HCT116 (cell line): ENCODE results near the gene AHCTF1. TPM values are rescaled to one million over a fixed set of nuclear protein-coding genes. Genes with fewer than 3 reads are reported as not detected.

ENCODE experiments used
- ATAC-seq: fragments of 200-7000 bp; cut with Tn5 transposase; 2 replicates; pipeline ENCODE4 v1.9.1; 2020; ENCODE audit warnings: mild to moderate bottlenecking, moderate library complexity
- BruUV-seq: library from RNA; stranded (reverse); fragments of 400-500 nt; replicated peaks from 2 replicates; lab custom pipeline; 2021; lab: Mats Ljungman, UMichigan
- CTCF ChIA-PET: fragments of 300-600 bp; sonication (Branson Sonifier 250); formaldehyde crosslinking; loops from one replicate; lab custom pipeline; 2021; ENCODE audit warnings: antibody characterized with exemption; lab: Charles Lee
- POLR2A ChIA-PET: fragments of 300-600, 350-600 bp; sonication (Branson Sonifier 250); formaldehyde crosslinking; loops from one replicate; lab custom pipeline; 2021; ENCODE audit warnings: antibody characterized with exemption; lab: Charles Lee
- RAD21 ChIA-PET, 2 experiments: fragments of 300-600 bp; sonication (Branson Sonifier 250); formaldehyde crosslinking; loops; one replicate each; lab custom pipeline; 2023; ENCODE audit warnings: low total read pairs in 2 of 2; ENCODE audit not compliant: uncharacterized antibody in 2 of 2, unreplicated experiment in 2 of 2, low non-redundant PET in 1 of 2; lab: Charles Lee
- DNase-seq: peaks from one replicate; pipeline ENCODE4 v3.0.0-alpha.2; 2010; ENCODE audit warnings: low read depth, low spot score
- H2AFZ ChIP-seq: fragments of 200-600 bp; shearing (Covaris generic), sonication (generic); 2 replicates; pipeline ENCODE4 v1.6.1; 2017; ENCODE audit warnings: low read depth, mixed run types, mixed read lengths, antibody characterized with exemption, low read length; ENCODE audit not compliant: poor library complexity, severe bottlenecking
- H3K27ac ChIP-seq: 2 replicates; pipeline ENCODE4 v1.5.1; 2012; ENCODE audit warnings: low read depth, low read length
- H3K27me3 ChIP-seq: fragments of 200-600 bp; sonication (generic); 2 replicates; pipeline ENCODE4 v1.6.1; 2016; ENCODE audit warnings: mixed run types, low read length, mixed read lengths; ENCODE audit not compliant: insufficient read depth
- H3K36me3 ChIP-seq, 2 experiments: fragments of 200-500 bp in 1 of 2; fragments of 200-600 bp in 1 of 2; sonication (Bioruptor generic) in 1 of 2; sonication (generic) in 1 of 2; 2 replicates each; pipeline versions ENCODE4 v1.5.1 to v1.6.1; 2014 to 2016; ENCODE audit warnings: low read length in 2 of 2, inconsistent platforms in 1 of 2, mixed read lengths in 1 of 2, mixed run types in 1 of 2; ENCODE audit not compliant: insufficient read depth in 2 of 2, control insufficient read depth in 1 of 2
- H3K4me1 ChIP-seq, 2 experiments: fragments of 200-600 bp in 1 of 2; sonication (generic) in 1 of 2; 2 replicates each; pipeline versions ENCODE4 v1.5.1 to v1.6.1; 2012 to 2017; ENCODE audit warnings: low read length in 2 of 2, inconsistent platforms in 1 of 2, mild to moderate bottlenecking in 1 of 2, mixed read lengths in 1 of 2, mixed run types in 1 of 2, moderate library complexity in 1 of 2; ENCODE audit not compliant: insufficient read depth in 2 of 2, control insufficient read depth in 1 of 2
- H3K4me2 ChIP-seq: fragments of 200-600 bp; sonication (generic); 2 replicates; pipeline ENCODE4 v1.6.1; 2017; ENCODE audit warnings: mixed run types, low read length, mixed read lengths
- H3K4me3 ChIP-seq, 2 experiments: fragments of 200-600 bp in 1 of 2; sonication (generic) in 1 of 2; replicated peaks in 1 of 2; 2 replicates each; pipeline ENCODE4 v1.5.1; 2011 to 2016; ENCODE audit warnings: low read length in 2 of 2, control low read depth in 1 of 2, low read depth in 1 of 2, mild to moderate bottlenecking in 1 of 2, mixed read lengths in 1 of 2, mixed run types in 1 of 2
- H3K79me2 ChIP-seq: fragments of 200-600 bp; sonication (generic); 2 replicates; pipeline ENCODE4 v1.6.1; 2017; ENCODE audit warnings: mild to moderate bottlenecking, mixed run types, low read length, moderate library complexity, mixed read lengths; ENCODE audit not compliant: insufficient read depth
- H3K9ac ChIP-seq: fragments of 200-600 bp; sonication (generic); 2 replicates; pipeline ENCODE4 v1.6.1; 2016; ENCODE audit warnings: low read length, mixed read lengths
- H3K9me2 ChIP-seq: fragments of 200-600 bp; sonication (generic), shearing (Covaris generic); 2 replicates; pipeline ENCODE4 v1.6.1; 2017; ENCODE audit warnings: mixed run types, mild to moderate bottlenecking, moderate library complexity; ENCODE audit not compliant: insufficient read depth
- H3K9me3 ChIP-seq, 2 experiments: fragments of 200-500 bp in 1 of 2; fragments of 200-600 bp in 1 of 2; sonication (Bioruptor generic) in 1 of 2; sonication (generic) in 1 of 2; 2 replicates each; pipeline ENCODE4 v1.6.1; 2014 to 2017; ENCODE audit warnings: low read length in 2 of 2, mixed read lengths in 2 of 2, inconsistent platforms in 1 of 2, low read depth in 1 of 2, mild to moderate bottlenecking in 1 of 2, mixed run types in 1 of 2, moderate library complexity in 1 of 2; ENCODE audit not compliant: control insufficient read depth in 1 of 2, insufficient read depth in 1 of 2
- H4K20me1 ChIP-seq: fragments of 200-600 bp; sonication (generic), shearing (Covaris generic); 2 replicates; pipeline ENCODE4 v1.6.1; 2017; ENCODE audit warnings: mixed run types, mild to moderate bottlenecking, moderate library complexity; ENCODE audit not compliant: insufficient read depth
- CEBPB ChIP-seq: IDR thresholded peaks from 2 replicates; pipeline ENCODE4 v1.6.1; 2012; ENCODE audit warnings: low read depth
- ELF1 ChIP-seq: IDR thresholded peaks from 2 replicates; pipeline ENCODE4 v1.6.1; 2012; ENCODE audit warnings: low read depth, borderline replicate concordance
- MAX ChIP-seq: IDR thresholded peaks from 2 replicates; pipeline ENCODE4 v1.6.1; 2012
- POLR2A ChIP-seq: IDR thresholded peaks from 2 replicates; pipeline ENCODE4 v1.7.0; 2011; ENCODE audit warnings: borderline replicate concordance; ENCODE audit not compliant: insufficient read depth, insufficient read length; ENCODE audit errors: extremely low read depth
- POLR2AphosphoS5 ChIP-seq: IDR thresholded peaks from 2 replicates; pipeline ENCODE4 v1.6.1; 2011; ENCODE audit warnings: mild to moderate bottlenecking, low read depth, low read length, moderate library complexity
- RAD21 ChIP-seq: IDR thresholded peaks from 2 replicates; pipeline ENCODE4 v1.6.1; 2012; ENCODE audit warnings: low read depth, mild to moderate bottlenecking
- REST ChIP-seq: IDR thresholded peaks from 2 replicates; pipeline ENCODE4 v1.6.1; 2012; ENCODE audit warnings: low read depth
- SRF ChIP-seq: IDR thresholded peaks from 2 replicates; pipeline ENCODE4 v1.6.1; 2012; ENCODE audit warnings: low read depth
- TCF7L2 ChIP-seq: IDR thresholded peaks from 2 replicates; pipeline ENCODE4 v1.7.0; 2011; ENCODE audit warnings: borderline replicate concordance, inconsistent platforms; ENCODE audit not compliant: insufficient read depth, insufficient read length; ENCODE audit errors: extremely low read depth
- ZBTB33 ChIP-seq: IDR thresholded peaks from 2 replicates; pipeline ENCODE4 v1.6.1; 2011; ENCODE audit warnings: mild to moderate bottlenecking, low read length, moderate library complexity; ENCODE audit not compliant: insufficient replicate concordance; ENCODE audit errors: extremely low read depth
- intact Hi-C: fragments of 100-400 bp; cut with micrococcal nuclease; formaldehyde crosslinking; loops from 2 replicates; pipeline ENCODE4 v1.10.0; 2022
- total RNA-seq: library from RNA; stranded (reverse); gene quantifications from one replicate; pipeline ENCODE4 v1.2.1, GENCODE V29; 2021; ENCODE audit not compliant: unreplicated experiment
- TF ChIP-seq, protein P1 (sequence below), 3 experiments: fragments of 200-600 bp in 1 of 3; sonication (generic) in 1 of 3; IDR thresholded peaks in 2 of 3; conservative IDR thresholded peaks in 1 of 3; 2 replicates each; pipeline ENCODE4 v1.5.1; 2012 to 2017; ENCODE audit warnings: low read depth in 2 of 3, low read length in 2 of 3, antibody characterized with exemption in 1 of 3, borderline replicate concordance in 1 of 3, control low read depth in 1 of 3, mild to moderate bottlenecking in 1 of 3, mixed read lengths in 1 of 3, mixed run types in 1 of 3, moderate library complexity in 1 of 3; ENCODE audit not compliant: insufficient read depth in 1 of 3

Gene AHCTF1
- total RNA-seq, 1 experiment from 2014 or later, result 56.2 TPM

DNA sequence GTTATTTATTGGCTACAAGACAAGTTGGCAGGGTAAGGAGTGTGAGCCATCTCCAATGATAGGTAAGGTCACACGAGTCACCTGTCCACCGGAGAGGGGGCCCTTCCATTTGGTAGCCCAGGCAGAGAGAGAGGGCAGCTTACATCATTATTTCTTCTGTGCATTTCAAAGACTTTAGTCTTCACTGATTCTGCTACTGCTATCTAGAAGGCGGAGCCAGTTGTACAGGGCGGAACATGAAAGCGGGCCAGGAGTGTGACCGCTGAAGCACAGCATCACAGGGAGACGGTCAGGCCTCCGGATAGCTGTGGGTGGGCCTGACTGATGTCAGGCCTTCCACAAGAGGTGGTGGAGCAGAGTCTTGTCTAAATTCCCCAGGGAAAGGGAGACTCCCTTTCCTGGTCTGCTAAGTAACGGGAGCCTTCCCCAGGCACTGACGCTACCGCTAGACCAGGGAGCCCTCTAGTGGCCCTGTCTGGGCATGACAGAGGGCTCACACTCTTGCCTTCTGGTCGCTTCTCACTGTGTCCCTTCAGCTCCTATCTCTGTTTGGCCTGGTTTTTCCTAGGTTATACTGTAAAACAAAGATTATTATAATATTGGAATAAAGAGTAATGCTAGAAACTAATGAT is 39.5 kb upstream of the AHCTF1 start:
- peak; percentile 60 for ATAC-seq
- Histone ChIP-seq H2AFZ (no peak overlapping the region), H4K20me1 (no peaks in the 10 kb centered on the region), H3K36me3 (peaks cover 0 to 13% of the 10 kb centered on the region in 2 experiments; a peak in 1 of 4 replicates), H3K4me3 (no peak overlapping the region), H3K27me3 (no peaks in the 10 kb centered on the region), H3K4me1 (no peaks in the 10 kb centered on the region), H3K9me2 (no peaks in the 10 kb centered on the region), H3K27ac (no peak overlapping the region), H3K4me2 (no peak overlapping the region), H3K9me3 (peaks cover 6 to 20% of the 10 kb centered on the region in 2 experiments; a peak in 2 of 4 replicates), H3K79me2 (no peaks in the 10 kb centered on the region), H3K9ac (no peak overlapping the region)
- peak; percentile 44 for TF ChIP-seq RAD21
- no peak for TF ChIP-seq ELF1
- TF ChIP-seq, protein P1, sequence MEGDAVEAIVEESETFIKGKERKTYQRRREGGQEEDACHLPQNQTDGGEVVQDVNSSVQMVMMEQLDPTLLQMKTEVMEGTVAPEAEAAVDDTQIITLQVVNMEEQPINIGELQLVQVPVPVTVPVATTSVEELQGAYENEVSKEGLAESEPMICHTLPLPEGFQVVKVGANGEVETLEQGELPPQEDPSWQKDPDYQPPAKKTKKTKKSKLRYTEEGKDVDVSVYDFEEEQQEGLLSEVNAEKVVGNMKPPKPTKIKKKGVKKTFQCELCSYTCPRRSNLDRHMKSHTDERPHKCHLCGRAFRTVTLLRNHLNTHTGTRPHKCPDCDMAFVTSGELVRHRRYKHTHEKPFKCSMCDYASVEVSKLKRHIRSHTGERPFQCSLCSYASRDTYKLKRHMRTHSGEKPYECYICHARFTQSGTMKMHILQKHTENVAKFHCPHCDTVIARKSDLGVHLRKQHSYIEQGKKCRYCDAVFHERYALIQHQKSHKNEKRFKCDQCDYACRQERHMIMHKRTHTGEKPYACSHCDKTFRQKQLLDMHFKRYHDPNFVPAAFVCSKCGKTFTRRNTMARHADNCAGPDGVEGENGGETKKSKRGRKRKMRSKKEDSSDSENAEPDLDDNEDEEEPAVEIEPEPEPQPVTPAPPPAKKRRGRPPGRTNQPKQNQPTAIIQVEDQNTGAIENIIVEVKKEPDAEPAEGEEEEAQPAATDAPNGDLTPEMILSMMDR (IDR thresholded peaks at IDR 0.05 in 2 of 3, conservative IDR thresholded peaks at IDR 0.05 in 1 of 3; ENCODE audit: borderline replicate concordance in 1 of 3, insufficient read depth in 1 of 3, low read depth in 2 of 3, low read length in 2 of 3), result peak in 2 of 3 experiments; percentile 59 to 71; a peak in 4 of 6 replicates
- CTCF ChIA-PET, result no interaction called here
- POLR2A ChIA-PET, result no interaction called here
- intact Hi-C loops, result no loop called here
- BruUV-seq, result no TSS peak
- no peak for DNase-seq
- RAD21 ChIA-PET, result no interaction called here

GRCh38 chr1:246969621-246970020 is 37.9 kb upstream of the AHCTF1 start:
- ChIA-PET POLR2A (no interaction called here), CTCF (no interaction called here), RAD21 (no interaction called here)
- H2AFZ ChIP-seq, result no peak overlapping the region
- H3K9ac ChIP-seq, result no peak overlapping the region
- DNase-seq, result no peak
- no peaks in the 10 kb centered on the region for H4K20me1 ChIP-seq
- no peak overlapping the region for H3K27ac ChIP-seq
- H3K4me3 ChIP-seq, result no peak overlapping the region
- H3K4me1 ChIP-seq, result no peaks in the 10 kb centered on the region
- no peaks in the 10 kb centered on the region for H3K9me2 ChIP-seq
- intact Hi-C loops, result no loop called here
- no peaks in the 10 kb centered on the region for H3K27me3 ChIP-seq
- H3K4me2 ChIP-seq, result no peak overlapping the region
- H3K9me3 ChIP-seq, result peaks cover 2 to 13% of the 10 kb centered on the region in 2 experiments; a peak in 2 of 4 replicates
- H3K36me3 ChIP-seq, result peaks cover 0 to 13% of the 10 kb centered on the region in 2 experiments; a peak in 1 of 4 replicates
- no TSS peak for BruUV-seq
- H3K79me2 ChIP-seq, result no peaks in the 10 kb centered on the region
- no peak for ATAC-seq
- TF ChIP-seq TCF7L2 (no peak), SRF (no peak), REST (no peak), POLR2A (no peak), MAX (no peak), POLR2AphosphoS5 (no peak), CEBPB (no peak), ZBTB33 (no peak)
